Measurements from ENCODE around the gene CHCHD10.

GRCh38 chr22:23789638-23790037 is 21.9 kb upstream of the CHCHD10 start:
- TF ChIP-seq CTCF (IDR thresholded peaks at IDR 0.05) (no peak), POLR2A (IDR thresholded peaks at IDR 0.05) (no peak)
